ENCODE results near the gene MAP2K2. TPM values are rescaled to one million over a fixed set of nuclear protein-coding genes. Genes with fewer than 3 reads are reported as not detected.
A peak's percentile ranks its signal among the peaks of the same experiment; 100 is the strongest.

The MAP2K2 gene
- 40.4 and 41.7 TPM in 2 replicates for polyA plus RNA-seq (2011; rRNA removed)
- 129 and 151 TPM in 2 replicates for polyA plus RNA-seq (2012; cell fraction: cytosol; rRNA removed)
- polyA plus RNA-seq (2012; cell fraction: nucleus; rRNA removed): 146 and 171 TPM in 2 replicates
- 98.5 to 116 TPM (median 115 TPM) in 3 replicates for polyA plus RNA-seq (2017; fragmentation: RNase III; extraction: RNeasy Plus Mini Kit Qiagen cat#74134 plus additional on column Dnase treatment)
- 51.6 and 58.5 TPM in 2 replicates for polyA minus RNA-seq (2011; rRNA and poly(A)+ RNA removed)

DNA sequence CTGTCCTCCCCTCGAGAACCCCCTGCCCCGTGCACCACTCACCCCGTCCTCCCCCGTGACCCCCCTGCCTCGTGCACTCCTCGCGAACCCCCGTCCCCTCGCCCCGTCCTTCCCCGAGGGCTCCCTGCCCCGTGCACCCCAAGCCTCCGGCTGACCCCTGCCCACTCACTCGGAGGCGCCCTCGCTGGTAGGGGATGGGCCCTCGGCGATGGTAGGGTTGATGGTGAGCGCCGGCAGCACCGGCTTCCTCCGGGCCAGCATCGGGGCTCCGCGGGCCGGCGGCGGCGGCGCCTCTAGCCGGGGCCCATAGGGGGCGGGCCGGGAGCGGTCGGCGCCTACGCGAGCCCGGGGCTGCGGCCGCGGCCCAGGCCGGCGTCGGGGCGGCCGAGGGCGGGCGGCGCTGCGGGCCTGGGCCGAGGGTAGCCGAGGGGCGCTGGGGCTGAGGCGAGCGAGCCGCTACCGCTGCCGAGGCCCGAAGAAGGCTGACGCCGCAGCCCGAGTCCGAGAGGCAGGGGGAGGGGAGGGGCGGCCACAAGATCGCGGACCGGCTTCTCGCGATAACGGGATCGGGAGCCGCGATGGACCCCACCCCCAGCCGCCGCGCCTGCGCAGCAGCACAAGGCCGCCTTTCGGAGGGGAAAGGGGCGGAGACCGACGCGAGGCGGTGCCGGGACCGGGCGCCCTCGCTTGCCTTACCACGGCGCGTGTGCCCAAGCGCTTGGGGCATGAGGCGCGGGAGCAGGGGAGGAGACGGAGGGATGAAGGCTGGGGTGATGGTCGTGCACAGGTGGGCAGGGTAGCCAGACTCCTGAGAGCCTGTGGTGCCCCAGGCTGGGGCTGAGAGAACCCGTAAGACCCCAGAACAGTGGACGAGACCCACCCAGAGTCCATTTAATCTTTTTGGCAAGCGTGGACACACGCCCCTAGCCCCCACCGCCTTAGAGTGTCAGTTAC lies at the start of gene MAP2K2:
MAP2K2 (minus strand) TSS at position 508 of the 954 bp plus-strand sequence; CDS start at position 261, 247 bp downstream.
- ChIA-PET CTCF (no interaction called here), POLR2A (no interaction called here)
- Histone ChIP-seq H3K27ac (peak within 1 kb of the TSS; percentile 88 to 96), H3K4me2 (peak within 1 kb of the TSS; percentile 98), H3K4me3 (peak within 1 kb of the TSS; percentile 89), H3K4me1 (peaks cover 16% of the 10 kb centered on the region), H3K9me3 (no peaks in the 10 kb centered on the region)
- WGBS (ENCODE audit: missing lambda C conversion rate): under 1% methylated on average over 6 of the region's 102 CpGs
- DNase-seq (ENCODE audit: low read depth in 1 of 2, low spot score in 1 of 2): peak; percentile 72 to 90
- FAIRE-seq: no peak
- TF ChIP-seq GATA3 (IDR thresholded peaks at IDR 0.05; ENCODE audit: borderline replicate concordance) (peak; percentile 54), JUN (IDR thresholded peaks at IDR 0.05) (peak in 1 of 2 experiments; percentile 74; a peak in 2 of 5 replicates), CBX2 (IDR thresholded peaks at IDR 0.05; ENCODE audit: borderline replicate concordance, low read depth) (no peak), HOXB5 (CRISPR knock-in tag; IDR thresholded peaks at IDR 0.05) (0 out of 2 replicates have a peak, but pooled peaks have one; percentile 27), NFE2L2 (conservative IDR thresholded peaks at IDR 0.05; ENCODE audit: low read length) (no peak), HOXB13 (CRISPR knock-in tag; IDR thresholded peaks at IDR 0.05; ENCODE audit: low read depth) (no peak), HDAC2 (IDR thresholded peaks at IDR 0.05) (no peak), CHD2 (IDR thresholded peaks at IDR 0.05; ENCODE audit: low read length, partially characterized antibody) (peak; percentile 98), POLR2A (IDR thresholded peaks at IDR 0.05; ENCODE audit: low read length) (peak; percentile 83), PHF8 (IDR thresholded peaks at IDR 0.05; ENCODE audit: borderline replicate concordance, low read depth) (peak; percentile 57; the same call in 1 of the 2 replicates), SREBF2 (IDR thresholded peaks at IDR 0.05) (no peak), TFCP2L1 (CRISPR knock-in tag; IDR thresholded peaks at IDR 0.05) (no peak), NR3C1 (IDR thresholded peaks at IDR 0.05) (no peak), POLR2AphosphoS2 (conservative IDR thresholded peaks at IDR 0.05; ENCODE audit: low read length) (no peak)
- TF ChIP-seq, protein P1, sequence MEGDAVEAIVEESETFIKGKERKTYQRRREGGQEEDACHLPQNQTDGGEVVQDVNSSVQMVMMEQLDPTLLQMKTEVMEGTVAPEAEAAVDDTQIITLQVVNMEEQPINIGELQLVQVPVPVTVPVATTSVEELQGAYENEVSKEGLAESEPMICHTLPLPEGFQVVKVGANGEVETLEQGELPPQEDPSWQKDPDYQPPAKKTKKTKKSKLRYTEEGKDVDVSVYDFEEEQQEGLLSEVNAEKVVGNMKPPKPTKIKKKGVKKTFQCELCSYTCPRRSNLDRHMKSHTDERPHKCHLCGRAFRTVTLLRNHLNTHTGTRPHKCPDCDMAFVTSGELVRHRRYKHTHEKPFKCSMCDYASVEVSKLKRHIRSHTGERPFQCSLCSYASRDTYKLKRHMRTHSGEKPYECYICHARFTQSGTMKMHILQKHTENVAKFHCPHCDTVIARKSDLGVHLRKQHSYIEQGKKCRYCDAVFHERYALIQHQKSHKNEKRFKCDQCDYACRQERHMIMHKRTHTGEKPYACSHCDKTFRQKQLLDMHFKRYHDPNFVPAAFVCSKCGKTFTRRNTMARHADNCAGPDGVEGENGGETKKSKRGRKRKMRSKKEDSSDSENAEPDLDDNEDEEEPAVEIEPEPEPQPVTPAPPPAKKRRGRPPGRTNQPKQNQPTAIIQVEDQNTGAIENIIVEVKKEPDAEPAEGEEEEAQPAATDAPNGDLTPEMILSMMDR (IDR thresholded peaks at IDR 0.05): peak; percentile 15; the same call in 1 of the 3 replicates
- TF ChIP-seq, protein P2, sequence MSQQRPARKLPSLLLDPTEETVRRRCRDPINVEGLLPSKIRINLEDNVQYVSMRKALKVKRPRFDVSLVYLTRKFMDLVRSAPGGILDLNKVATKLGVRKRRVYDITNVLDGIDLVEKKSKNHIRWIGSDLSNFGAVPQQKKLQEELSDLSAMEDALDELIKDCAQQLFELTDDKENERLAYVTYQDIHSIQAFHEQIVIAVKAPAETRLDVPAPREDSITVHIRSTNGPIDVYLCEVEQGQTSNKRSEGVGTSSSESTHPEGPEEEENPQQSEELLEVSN (IDR thresholded peaks at IDR 0.05; ENCODE audit: borderline replicate concordance, low read depth): peak; percentile 87
- TF ChIP-seq, protein P3, sequence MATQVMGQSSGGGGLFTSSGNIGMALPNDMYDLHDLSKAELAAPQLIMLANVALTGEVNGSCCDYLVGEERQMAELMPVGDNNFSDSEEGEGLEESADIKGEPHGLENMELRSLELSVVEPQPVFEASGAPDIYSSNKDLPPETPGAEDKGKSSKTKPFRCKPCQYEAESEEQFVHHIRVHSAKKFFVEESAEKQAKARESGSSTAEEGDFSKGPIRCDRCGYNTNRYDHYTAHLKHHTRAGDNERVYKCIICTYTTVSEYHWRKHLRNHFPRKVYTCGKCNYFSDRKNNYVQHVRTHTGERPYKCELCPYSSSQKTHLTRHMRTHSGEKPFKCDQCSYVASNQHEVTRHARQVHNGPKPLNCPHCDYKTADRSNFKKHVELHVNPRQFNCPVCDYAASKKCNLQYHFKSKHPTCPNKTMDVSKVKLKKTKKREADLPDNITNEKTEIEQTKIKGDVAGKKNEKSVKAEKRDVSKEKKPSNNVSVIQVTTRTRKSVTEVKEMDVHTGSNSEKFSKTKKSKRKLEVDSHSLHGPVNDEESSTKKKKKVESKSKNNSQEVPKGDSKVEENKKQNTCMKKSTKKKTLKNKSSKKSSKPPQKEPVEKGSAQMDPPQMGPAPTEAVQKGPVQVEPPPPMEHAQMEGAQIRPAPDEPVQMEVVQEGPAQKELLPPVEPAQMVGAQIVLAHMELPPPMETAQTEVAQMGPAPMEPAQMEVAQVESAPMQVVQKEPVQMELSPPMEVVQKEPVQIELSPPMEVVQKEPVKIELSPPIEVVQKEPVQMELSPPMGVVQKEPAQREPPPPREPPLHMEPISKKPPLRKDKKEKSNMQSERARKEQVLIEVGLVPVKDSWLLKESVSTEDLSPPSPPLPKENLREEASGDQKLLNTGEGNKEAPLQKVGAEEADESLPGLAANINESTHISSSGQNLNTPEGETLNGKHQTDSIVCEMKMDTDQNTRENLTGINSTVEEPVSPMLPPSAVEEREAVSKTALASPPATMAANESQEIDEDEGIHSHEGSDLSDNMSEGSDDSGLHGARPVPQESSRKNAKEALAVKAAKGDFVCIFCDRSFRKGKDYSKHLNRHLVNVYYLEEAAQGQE (IDR thresholded peaks at IDR 0.05): peak; percentile 99
- TF ChIP-seq, protein P4, sequence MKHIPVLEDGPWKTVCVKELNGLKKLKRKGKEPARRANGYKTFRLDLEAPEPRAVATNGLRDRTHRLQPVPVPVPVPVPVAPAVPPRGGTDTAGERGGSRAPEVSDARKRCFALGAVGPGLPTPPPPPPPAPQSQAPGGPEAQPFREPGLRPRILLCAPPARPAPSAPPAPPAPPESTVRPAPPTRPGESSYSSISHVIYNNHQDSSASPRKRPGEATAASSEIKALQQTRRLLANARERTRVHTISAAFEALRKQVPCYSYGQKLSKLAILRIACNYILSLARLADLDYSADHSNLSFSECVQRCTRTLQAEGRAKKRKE (CRISPR knock-in tag; IDR thresholded peaks at IDR 0.05; ENCODE audit: low read depth): 0 out of 2 replicates have a peak, but pooled peaks have one; percentile 54
- TF ChIP-seq, protein P5, sequence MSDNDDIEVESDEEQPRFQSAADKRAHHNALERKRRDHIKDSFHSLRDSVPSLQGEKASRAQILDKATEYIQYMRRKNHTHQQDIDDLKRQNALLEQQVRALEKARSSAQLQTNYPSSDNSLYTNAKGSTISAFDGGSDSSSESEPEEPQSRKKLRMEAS (IDR thresholded peaks at IDR 0.05): peak; percentile 95
- TF ChIP-seq, protein P6, sequence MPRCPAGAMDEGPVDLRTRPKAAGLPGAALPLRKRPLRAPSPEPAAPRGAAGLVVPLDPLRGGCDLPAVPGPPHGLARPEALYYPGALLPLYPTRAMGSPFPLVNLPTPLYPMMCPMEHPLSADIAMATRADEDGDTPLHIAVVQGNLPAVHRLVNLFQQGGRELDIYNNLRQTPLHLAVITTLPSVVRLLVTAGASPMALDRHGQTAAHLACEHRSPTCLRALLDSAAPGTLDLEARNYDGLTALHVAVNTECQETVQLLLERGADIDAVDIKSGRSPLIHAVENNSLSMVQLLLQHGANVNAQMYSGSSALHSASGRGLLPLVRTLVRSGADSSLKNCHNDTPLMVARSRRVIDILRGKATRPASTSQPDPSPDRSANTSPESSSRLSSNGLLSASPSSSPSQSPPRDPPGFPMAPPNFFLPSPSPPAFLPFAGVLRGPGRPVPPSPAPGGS (IDR thresholded peaks at IDR 0.05): peak; percentile 54; the same call in 1 of the 3 replicates
- ATAC-seq: peak; percentile 92 to 96

Data from A549 (cell line).